GM12892 (cell line): Measurements from ENCODE around the gene CGB8. TPM values are rescaled to one million over a fixed set of nuclear protein-coding genes. Genes with fewer than 3 reads are reported as not detected.
A peak's percentile ranks its signal among the peaks of the same experiment; 100 is the strongest.
"Not testable (repeated sequence)": the region's sequence is repeated elsewhere in the genome, so short reads cannot be mapped to it uniquely, and the experiment has no call there.

Experiments
- DNase-seq: peaks from one replicate; pipeline ENCODE4 v3.0.0; 2011; ENCODE audit not compliant: insufficient read length
- FAIRE-seq: peaks from 2 replicates; lab custom pipeline; 2011; peaks lifted over from hg19 to GRCh38; lab: Jason Lieb, UNC
- POLR2A ChIP-seq: IDR thresholded peaks from 2 replicates; pipeline ENCODE4 v1.6.1; 2011; ENCODE audit warnings: low read depth, low read length, control low read depth
- POLR2AphosphoS5 ChIP-seq: IDR thresholded peaks from 2 replicates; pipeline ENCODE4 v1.6.1; 2011; ENCODE audit warnings: low read depth, low read length, control low read depth
- TAF1 ChIP-seq: IDR thresholded peaks from 2 replicates; pipeline ENCODE4 v1.6.1; 2011; ENCODE audit warnings: low read depth, mild to moderate bottlenecking, control low read depth, low read length, borderline replicate concordance
- polyA plus RNA-seq: library from polyadenylated mRNA; unstranded; fragments of >200 nt; gene quantifications from one replicate; pipeline ENCODE4 v1.2.1, GENCODE V29; 2012; ENCODE audit warnings: missing spikeins, inconsistent platforms; ENCODE audit not compliant: missing spikeins

CGB8 gene
- polyA plus RNA-seq: not detected

DNA sequence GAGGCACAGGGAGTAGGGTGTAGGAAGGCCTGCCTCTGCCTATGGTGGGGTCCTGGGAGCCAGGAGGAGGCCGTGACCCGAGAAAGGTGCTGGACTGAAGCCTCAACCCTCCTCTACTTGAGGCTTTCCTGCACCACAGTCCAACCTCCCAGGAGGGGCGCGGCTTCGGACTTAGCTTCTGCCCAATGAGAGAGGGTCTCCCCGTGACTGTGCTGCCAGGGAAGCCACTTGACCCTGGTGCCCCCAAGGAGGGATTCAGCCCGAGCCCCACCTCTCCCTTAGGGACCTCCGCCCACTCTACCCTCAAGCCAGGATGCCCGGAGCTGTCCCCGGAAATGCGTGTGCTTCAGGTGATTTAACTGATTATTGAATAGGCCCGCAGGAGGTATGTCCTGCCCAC lies at the start of gene CGB8:
CGB8 (minus strand) TSS at position 101 of the 400 bp plus-strand sequence. CDS start 372 bp downstream, outside the sequence.
- not testable (repeated sequence) for FAIRE-seq, DNase-seq

DNA sequence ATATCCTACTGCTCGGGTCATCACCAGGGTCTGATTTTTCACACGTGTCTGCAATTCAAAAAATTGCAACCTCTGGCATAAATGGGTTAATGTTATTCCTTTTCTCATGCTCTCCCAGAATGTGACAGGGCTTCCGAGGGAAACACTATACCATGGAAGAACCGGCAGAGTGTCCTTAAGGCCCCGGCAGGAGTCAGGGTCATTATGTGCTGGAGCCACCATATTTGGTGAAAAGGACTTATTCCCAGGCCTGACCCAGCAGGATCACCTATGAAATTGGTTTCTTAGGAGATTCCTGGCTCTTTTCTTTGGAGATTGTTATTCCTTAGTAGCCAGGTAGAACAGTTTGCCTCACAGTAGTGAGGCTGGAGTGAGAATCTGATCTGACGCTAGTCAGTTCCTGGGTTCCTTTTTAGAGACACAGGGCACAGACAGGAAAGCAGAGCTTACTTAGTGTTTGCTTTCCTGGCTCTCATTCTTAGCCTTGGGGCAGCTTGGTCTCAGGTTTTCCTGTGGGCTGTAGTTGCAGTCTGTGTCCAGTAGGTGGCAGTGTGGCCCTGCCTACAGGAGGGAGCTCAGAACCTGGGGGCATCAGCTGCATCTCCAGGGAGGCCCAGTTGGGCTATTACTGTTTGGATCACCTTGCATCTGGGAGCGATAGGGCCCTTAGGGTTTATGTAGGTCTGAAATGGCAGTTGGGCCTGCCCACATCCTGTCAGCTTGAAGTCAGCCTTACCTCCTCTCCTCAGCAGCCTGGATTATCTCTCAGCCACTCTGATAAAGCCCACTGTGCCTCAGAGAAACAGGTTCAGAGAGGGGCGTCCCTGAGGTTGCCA lies 48.8 kb upstream of the CGB8 start:
- TF ChIP-seq POLR2A (no peak), POLR2AphosphoS5 (peak; percentile 55; the same call in 1 of the 2 replicates)
- FAIRE-seq (peak; percentile 96), DNase-seq (peak; percentile 70)

DNA sequence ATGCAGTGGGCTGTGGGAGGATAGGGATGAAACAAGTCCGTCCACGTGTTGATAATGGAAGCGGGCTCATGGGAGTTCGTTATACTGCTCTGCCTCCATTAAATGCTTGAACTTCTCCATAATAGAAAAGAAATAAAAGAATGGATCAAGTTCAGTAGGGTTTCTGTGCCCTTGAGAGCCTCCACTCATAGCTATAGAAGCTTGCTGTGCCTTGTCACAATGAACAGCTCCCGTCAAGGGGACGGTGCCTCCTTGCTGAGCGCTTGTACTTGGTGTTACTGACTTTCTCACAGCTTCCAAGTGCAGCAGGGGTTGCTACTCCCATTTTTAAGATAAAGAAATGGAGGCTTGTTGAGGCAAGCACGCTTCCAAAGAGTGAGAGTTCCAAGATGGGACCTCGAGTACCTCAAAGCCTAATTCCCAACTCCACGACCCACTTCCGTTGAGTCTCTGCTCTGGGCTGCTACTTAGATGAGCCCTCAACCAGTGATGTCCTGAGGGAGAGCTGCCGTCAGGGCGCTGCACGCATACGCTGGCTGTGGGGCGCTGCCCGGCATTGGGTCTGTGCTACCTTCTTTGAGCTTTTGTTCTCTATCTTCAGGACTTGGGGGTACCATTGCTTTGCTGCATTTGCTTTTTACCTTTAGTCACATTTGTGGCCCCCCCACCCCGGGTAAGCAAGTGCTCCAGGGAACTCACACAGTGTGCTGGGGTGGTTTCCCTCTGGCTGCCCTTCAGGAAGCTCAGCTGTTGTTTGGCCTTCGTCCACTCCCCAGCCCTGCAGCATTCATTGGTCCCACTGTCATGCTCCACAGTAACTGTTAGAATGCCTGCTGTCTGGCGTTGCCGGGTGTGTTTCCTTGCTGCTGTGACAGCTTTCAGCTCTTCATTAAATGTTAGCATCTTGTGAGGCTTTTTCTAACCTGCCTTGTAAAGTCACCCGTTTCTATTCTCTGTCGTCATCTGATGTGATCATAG lies 45.9 kb upstream of the CGB8 start:
- TF ChIP-seq TAF1: no peak
- peak; percentile 25; the same call in 1 of the 2 replicates for TF ChIP-seq POLR2A
- peak; percentile 29 for TF ChIP-seq POLR2AphosphoS5
- DNase-seq: no peak
- FAIRE-seq: no peak

DNA sequence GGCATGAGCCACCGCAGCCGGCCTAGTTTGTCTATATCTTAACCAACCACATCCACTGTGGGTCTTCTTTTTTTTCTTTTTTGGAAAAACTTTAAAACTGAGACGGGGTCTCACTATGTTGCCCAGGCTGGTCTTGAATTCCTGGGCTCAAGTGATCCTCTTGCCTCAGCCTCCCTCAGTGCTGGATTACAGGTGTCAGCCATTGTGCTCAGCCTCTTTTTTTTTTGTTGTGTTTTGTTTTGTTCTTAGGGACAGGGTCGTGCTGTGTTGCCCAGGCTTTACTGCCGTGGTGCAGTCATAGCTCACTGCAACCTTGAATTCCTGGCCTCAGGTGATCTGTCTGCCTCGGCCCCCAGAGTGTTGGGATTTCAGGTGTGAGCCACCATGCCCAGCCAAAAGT lies 43.8 kb upstream of the CGB8 start:
- no peak for TF ChIP-seq TAF1
- no peak for TF ChIP-seq POLR2AphosphoS5
- TF ChIP-seq POLR2A: no peak
- FAIRE-seq (no peak), DNase-seq (no peak)

DNA sequence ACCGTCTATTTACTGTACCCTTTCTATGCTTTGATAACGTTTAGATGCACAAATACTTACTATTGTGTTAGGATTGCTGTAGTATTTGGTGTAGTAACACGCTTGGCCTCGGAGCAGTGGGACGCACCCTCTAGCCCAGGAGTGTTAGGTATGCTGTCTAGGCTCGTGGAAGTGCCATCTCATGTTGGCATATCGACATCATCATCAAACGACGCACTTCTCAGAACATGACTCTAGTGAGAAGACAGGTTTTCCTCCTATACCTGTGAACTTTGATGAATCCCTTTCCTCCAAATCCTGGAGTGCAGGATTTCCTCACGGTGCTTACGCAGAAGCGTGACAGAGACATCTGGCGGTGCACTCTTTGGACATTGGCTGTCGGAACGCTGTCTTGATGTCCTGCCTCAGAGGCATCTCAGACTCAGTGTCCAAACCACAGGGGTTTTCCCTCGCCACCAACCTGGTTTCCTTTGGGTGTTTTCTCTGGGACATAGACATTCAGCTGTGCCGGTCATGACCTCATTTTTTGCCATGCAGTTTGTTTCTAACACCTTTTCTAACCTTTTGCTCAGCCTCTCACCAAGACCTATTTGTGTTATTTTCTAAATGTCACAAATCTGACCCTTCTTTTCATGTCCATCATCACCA lies 42.6 kb upstream of the CGB8 start:
- no peak for TF ChIP-seq POLR2A
- TF ChIP-seq POLR2AphosphoS5: 0 out of 2 replicates have a peak, but pooled peaks have one; percentile 8
- no peak for TF ChIP-seq TAF1
- DNase-seq: no peak
- FAIRE-seq: no peak

DNA sequence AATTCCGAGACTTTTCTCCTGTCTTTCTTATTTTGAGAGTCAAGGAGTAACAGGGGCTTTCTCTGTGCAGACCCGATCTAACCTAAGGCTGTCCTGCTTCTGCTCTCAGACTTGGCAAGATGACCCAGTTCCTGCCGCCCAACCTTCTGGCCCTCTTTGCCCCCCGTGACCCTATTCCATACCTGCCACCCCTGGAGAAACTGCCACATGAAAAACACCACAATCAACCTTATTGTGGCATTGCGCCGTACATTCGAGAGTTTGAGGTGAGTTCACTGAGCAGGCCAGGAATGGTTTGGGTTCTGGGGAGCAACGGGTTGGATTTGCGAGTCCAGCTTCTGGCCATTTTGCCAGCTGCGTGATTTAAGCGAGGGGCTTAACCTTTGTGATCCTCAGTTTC lies 37.4 kb upstream of the CGB8 start:
- DNase-seq (no peak), FAIRE-seq (no peak)
- TF ChIP-seq POLR2AphosphoS5 (no peak), POLR2A (no peak), TAF1 (no peak)

DNA sequence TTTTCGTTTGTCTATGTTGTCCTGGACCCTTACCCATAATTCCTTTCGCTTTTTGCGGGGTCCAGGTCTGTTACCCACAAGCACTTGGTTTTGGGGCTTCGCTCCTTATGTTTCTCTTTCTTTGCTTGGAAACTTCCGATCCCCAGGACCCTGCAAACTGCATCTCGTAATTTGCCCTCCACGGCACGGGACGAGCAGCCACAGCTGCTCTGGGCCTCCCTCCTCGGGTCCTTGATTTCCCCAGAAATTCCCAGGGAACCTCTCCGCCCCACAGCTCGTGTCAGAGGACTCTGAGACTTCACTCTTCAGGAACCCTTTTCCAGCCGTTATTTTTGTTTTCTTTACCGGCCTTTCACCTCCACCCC lies 36.9 kb upstream of the CGB8 start:
- no peak for TF ChIP-seq POLR2A
- TF ChIP-seq TAF1: no peak
- TF ChIP-seq POLR2AphosphoS5: no peak
- no peak for DNase-seq
- FAIRE-seq: no peak

DNA sequence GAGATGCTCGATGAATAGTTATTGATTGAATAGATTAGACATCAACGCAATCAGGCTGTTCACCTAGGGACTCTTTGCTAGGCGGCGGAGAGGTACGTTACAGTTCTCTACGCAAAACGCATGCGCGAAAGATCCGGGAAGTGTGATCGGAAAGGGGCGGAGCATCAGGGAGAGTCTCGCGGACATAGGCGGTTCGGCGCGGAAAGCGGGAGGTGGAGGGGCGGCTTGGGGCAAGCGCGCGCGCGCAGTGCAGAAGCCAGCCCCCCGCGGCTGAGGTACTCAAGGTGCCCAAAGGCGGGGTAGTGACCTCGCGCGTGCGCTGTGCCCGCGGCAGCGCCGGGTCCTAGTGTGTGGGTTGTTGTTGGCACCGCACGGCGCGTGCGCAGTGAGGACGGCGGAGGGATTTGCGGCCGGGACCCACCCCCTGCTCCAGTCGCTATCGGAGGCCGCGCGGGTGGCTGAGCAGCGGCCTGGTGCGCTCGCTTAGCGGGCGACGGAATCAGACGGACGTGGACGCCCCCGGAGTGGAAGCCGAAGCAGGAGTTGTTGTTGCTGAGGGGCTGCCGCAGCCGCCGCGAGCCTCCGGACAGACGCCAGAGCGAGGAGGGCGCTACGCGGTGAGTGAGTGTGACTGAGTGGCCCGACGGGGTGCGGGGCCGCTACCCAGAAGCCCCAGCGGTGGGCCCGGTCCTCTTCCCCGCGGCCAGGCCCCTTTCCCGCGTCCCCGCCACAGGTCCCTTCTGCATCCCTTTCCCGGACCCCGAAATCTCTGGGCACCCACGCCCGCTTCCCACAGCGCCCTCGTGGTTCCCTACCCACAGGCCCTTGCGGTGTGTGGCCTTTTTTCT lies 36.3 kb upstream of the CGB8 start, which contains the start of gene SNRNP70:
SNRNP70 (plus strand) TSS at position 432 of the 848 bp plus-strand sequence. CDS start 964 bp downstream, outside the sequence.
- FAIRE-seq (peak; percentile 99), DNase-seq (peak; percentile 99)
- TF ChIP-seq TAF1: peak; percentile 97
- peak; percentile 98 for TF ChIP-seq POLR2AphosphoS5
- TF ChIP-seq POLR2A: peak; percentile 96

DNA sequence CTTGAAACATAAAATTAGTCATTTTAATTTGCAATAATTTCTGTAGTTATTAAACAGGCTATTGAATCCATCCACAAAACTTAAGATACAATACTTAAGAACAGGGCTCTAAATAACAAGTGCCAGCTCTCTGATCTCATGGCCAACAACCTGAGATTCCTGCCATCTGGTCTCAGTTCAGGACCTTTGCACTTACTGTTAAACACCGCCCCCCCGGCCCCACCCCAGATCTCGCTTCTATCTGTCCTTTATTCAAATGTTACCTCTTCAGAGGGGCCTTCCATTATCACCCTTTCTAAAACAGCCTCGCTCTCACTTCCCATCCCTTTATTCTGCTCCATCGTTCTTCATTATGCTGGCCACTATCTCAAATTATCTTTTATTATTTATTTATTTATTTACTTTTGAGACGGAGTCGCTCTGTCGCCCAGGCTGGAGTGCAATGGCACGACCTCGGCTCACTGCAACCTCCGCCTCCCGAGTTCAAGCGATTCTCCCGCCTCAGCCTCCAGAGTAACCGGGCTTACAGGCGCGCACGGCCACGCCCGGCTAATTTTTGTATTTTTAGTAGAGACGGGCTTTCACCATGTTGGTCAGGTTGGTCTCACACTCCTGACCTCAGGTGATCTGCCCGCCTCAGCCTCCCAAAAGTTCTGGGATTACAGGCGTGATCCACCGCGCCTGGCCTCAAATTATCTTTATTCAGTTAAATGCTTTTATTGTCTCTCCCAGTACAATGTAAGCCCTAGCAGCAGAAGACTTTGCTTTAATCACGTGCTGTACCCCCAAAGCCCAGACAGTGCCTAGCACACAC lies 35.5 kb upstream of the CGB8 start:
- no peak for TF ChIP-seq POLR2AphosphoS5
- TF ChIP-seq POLR2A: no peak

DNA sequence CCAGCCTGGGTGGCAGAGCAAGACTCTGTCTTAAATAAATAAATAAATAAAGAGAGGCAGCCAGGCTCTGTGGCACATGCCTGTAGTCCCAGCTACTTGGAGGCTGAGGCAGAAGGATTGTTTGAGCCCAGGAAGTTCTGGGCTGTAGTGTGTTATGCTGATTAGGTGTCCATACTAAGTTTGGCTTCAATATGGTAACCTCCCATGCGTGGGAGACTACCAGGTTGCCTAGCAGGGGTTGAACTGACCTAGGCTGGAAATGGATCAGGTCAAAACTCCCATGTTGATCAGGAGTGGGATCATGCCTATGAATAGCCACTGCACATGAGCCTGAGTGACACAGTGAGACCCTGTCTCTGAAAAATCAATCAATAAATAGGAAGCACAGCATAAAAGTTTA lies 32.4 kb upstream of the CGB8 start:
- DNase-seq (no peak), FAIRE-seq (no peak)
- TF ChIP-seq POLR2A (no peak), POLR2AphosphoS5 (no peak), TAF1 (no peak)

More for the DNA sequence above, 35.5 kb upstream of the CGB8 start:
- no peak for FAIRE-seq
- no peak for DNase-seq
